OCI-LY1 (cell line): ENCODE data around the gene MEA1.

Source experiments
- H2AFZ ChIP-seq: fragments of 200-600 bp; sonication (generic), shearing (Covaris generic); 2 replicates; pipeline ENCODE4 v1.6.0; 2014; ENCODE audit warnings: antibody characterized with exemption, mild to moderate bottlenecking, low read length
- H3F3A ChIP-seq: fragments of 200-600 bp; sonication (generic), shearing (Covaris generic); 2 replicates; pipeline ENCODE4 v1.6.0; 2014; ENCODE audit warnings: mild to moderate bottlenecking, antibody characterized with exemption, low read length, moderate library complexity; ENCODE audit not compliant: insufficient read depth
- H3K27ac ChIP-seq: fragments of 200-600 bp; sonication (generic); 2 replicates; pipeline ENCODE4 v1.5.1; 2014; ENCODE audit warnings: low read length, mixed run types, mild to moderate bottlenecking, low read depth; ENCODE audit not compliant: poor library complexity, severe bottlenecking
- H3K27me3 ChIP-seq: fragments of 200-600 bp; sonication (generic); 2 replicates; pipeline ENCODE4 v1.6.0; 2014; ENCODE audit warnings: antibody characterized with exemption, mild to moderate bottlenecking, low read length, moderate library complexity; ENCODE audit not compliant: insufficient read depth
- H3K36me3 ChIP-seq: fragments of 200-600 bp; sonication (generic); 2 replicates; pipeline ENCODE4 v1.6.1; 2014; ENCODE audit warnings: mild to moderate bottlenecking, antibody characterized with exemption, low read length, moderate library complexity, mixed read lengths; ENCODE audit not compliant: insufficient read depth
- H3K4me1 ChIP-seq: fragments of 200-600 bp; sonication (generic); 2 replicates; pipeline ENCODE4 v1.5.1; 2014; ENCODE audit warnings: mild to moderate bottlenecking, low read length, moderate library complexity; ENCODE audit not compliant: insufficient read depth, severe bottlenecking
- H3K4me2 ChIP-seq: fragments of 200-600 bp; sonication (generic), shearing (Covaris generic); 2 replicates; pipeline ENCODE4 v1.6.1; 2014; ENCODE audit warnings: low read length
- H3K4me3 ChIP-seq: fragments of 200-600 bp; sonication (generic); 2 replicates; pipeline ENCODE4 v1.5.1; 2014; ENCODE audit warnings: low read length, low read depth, mild to moderate bottlenecking, mixed read lengths; ENCODE audit not compliant: poor library complexity, severe bottlenecking
- H3K79me2 ChIP-seq: fragments of 200-600 bp; shearing (Covaris generic); 2 replicates; pipeline ENCODE4 v1.6.1; 2016; ENCODE audit warnings: mixed run types, low read length, mixed read lengths; ENCODE audit not compliant: insufficient read depth
- H3K9ac ChIP-seq: fragments of 200-600 bp; sonication (generic), shearing (Covaris generic); 2 replicates; pipeline ENCODE4 v1.6.1; 2014; ENCODE audit warnings: mild to moderate bottlenecking, low read length, mixed read lengths
- H3K9me2 ChIP-seq: fragments of 200-600 bp; sonication (generic), shearing (Covaris generic); 2 replicates; pipeline ENCODE4 v1.6.1; 2014; ENCODE audit warnings: low read depth, mild to moderate bottlenecking, low read length, mixed read lengths
- H3K9me3 ChIP-seq: fragments of 200-600 bp; shearing (Covaris generic); 2 replicates; pipeline ENCODE4 v1.6.1; 2014; ENCODE audit warnings: low read length, mixed read lengths
- H4K20me1 ChIP-seq: fragments of 200-600 bp; sonication (generic), shearing (Covaris generic); 2 replicates; pipeline ENCODE4 v1.6.0; 2016; ENCODE audit warnings: mild to moderate bottlenecking, low read length; ENCODE audit not compliant: insufficient read depth
- CTCF ChIP-seq: fragments of 200-600 bp; sonication (generic), shearing (Covaris generic); IDR thresholded peaks from 2 replicates; pipeline ENCODE4 v1.5.1; 2017; ENCODE audit warnings: mild to moderate bottlenecking, antibody characterized with exemption, low read length, moderate library complexity, mixed read lengths
- EZH2 ChIP-seq: fragments of 200-600 bp; sonication (generic), shearing (Covaris generic); IDR thresholded peaks from 2 replicates; pipeline ENCODE4 v1.8.0; 2017; ENCODE audit warnings: borderline replicate concordance, mixed run types, mild to moderate bottlenecking, antibody characterized with exemption, low read length, moderate library complexity, mixed read lengths

MEA1 gene

GRCh38 chr6:42968783-42969182 is 45.0 kb downstream of the MEA1 start:
- Histone ChIP-seq H3K9me3 (no peaks in the 10 kb centered on the region), H4K20me1 (no peaks in the 10 kb centered on the region), H3K4me3 (no peak overlapping the region), H3K27ac (no peak overlapping the region), H2AFZ (no peak overlapping the region), H3K9ac (no peak overlapping the region), H3K4me1 (no peaks in the 10 kb centered on the region), H3K4me2 (no peak overlapping the region), H3K27me3 (no peaks in the 10 kb centered on the region), H3K79me2 (no peaks in the 10 kb centered on the region), H3F3A (no peaks in the 10 kb centered on the region), H3K9me2 (no peaks in the 10 kb centered on the region), H3K36me3 (peaks cover 21% of the 10 kb centered on the region; the same call in 1 of the 2 replicates)
- TF ChIP-seq EZH2: no peak
- TF ChIP-seq CTCF: no peak

- H4K20me1 ChIP-seq: no peaks in the 10 kb centered on the region
- TF ChIP-seq EZH2 (no peak), CTCF (no peak)
- H3K4me3 ChIP-seq: no peak overlapping the region
- H3K9me2 ChIP-seq: no peaks in the 10 kb centered on the region
- no peaks in the 10 kb centered on the region for H3K79me2 ChIP-seq
- no peak overlapping the region for H3K4me2 ChIP-seq
- peaks cover 17% of the 10 kb centered on the region; the same call in 1 of the 2 replicates for H3K36me3 ChIP-seq
- no peaks in the 10 kb centered on the region for H3K27me3 ChIP-seq
- no peaks in the 10 kb centered on the region for H3F3A ChIP-seq
- H3K4me1 ChIP-seq: no peaks in the 10 kb centered on the region
- H2AFZ ChIP-seq: no peak overlapping the region
- H3K9me3 ChIP-seq: no peaks in the 10 kb centered on the region
- H3K9ac ChIP-seq: no peak overlapping the region
- no peak overlapping the region for H3K27ac ChIP-seq
These were observed 45.5 kb downstream of the MEA1 start for GRCh38 chr6:42968126-42968701.

GRCh38 chr6:42967228-42967627 is 46.5 kb downstream of the MEA1 start:
- Histone ChIP-seq H3F3A (no peaks in the 10 kb centered on the region), H3K9ac (no peak overlapping the region), H3K27ac (no peak overlapping the region), H3K27me3 (no peaks in the 10 kb centered on the region), H2AFZ (no peak overlapping the region), H3K4me3 (no peak overlapping the region), H4K20me1 (no peaks in the 10 kb centered on the region), H3K4me1 (no peaks in the 10 kb centered on the region), H3K9me3 (no peaks in the 10 kb centered on the region), H3K9me2 (no peaks in the 10 kb centered on the region), H3K4me2 (no peak overlapping the region), H3K36me3 (peaks cover 22% of the 10 kb centered on the region; the same call in 1 of the 2 replicates), H3K79me2 (no peaks in the 10 kb centered on the region)
- TF ChIP-seq EZH2: no peak
- TF ChIP-seq CTCF: no peak
